ENCODE results near the gene UGGT2.
"Not testable (repeated sequence)": the region's sequence is repeated elsewhere in the genome, so short reads cannot be mapped to it uniquely, and the experiment has no call there.

Gene UGGT2

GRCh38 chr13:96051491-96051890, 1.7 kb downstream of the UGGT2 start:
- not testable (repeated sequence) for DNase-seq

- not testable (repeated sequence) for DNase-seq
Observed at GRCh38 chr13:96050955-96051354, 2.2 kb downstream of the UGGT2 start.

- DNase-seq: not testable (repeated sequence)
Observed at GRCh38 chr13:96046449-96047126, 6.6 kb downstream of the UGGT2 start.

- DNase-seq: no peak
Observed at GRCh38 chr13:96044238-96044637, 9.0 kb downstream of the UGGT2 start.

GRCh38 chr13:96041326-96042110, 11.7 kb downstream of the UGGT2 start:
- DNase-seq: no peak

GRCh38 chr13:96036515-96036914, 16.7 kb downstream of the UGGT2 start:
- DNase-seq: no peak

GRCh38 chr13:96034662-96035061, 18.5 kb downstream of the UGGT2 start:
- no peak for DNase-seq

- no peak for DNase-seq
Observed at GRCh38 chr13:96033220-96034015, 19.8 kb downstream of the UGGT2 start.

- DNase-seq: no peak
Observed at GRCh38 chr13:96032717-96033116, 20.5 kb downstream of the UGGT2 start.

GRCh38 chr13:96029002-96029401, 24.2 kb downstream of the UGGT2 start:
- no peak for DNase-seq

GRCh38 chr13:96027496-96027895, 25.7 kb downstream of the UGGT2 start:
- DNase-seq: no peak

- no peak for DNase-seq
Observed at GRCh38 chr13:96025283-96025682, 27.9 kb downstream of the UGGT2 start.

GRCh38 chr13:96020931-96021330, 32.3 kb downstream of the UGGT2 start:
- DNase-seq: no peak

- peak; percentile 28 for DNase-seq
Observed at GRCh38 chr13:96020155-96020575, 33.0 kb downstream of the UGGT2 start.

- DNase-seq: no peak
Observed at GRCh38 chr13:96018135-96018534, 35.1 kb downstream of the UGGT2 start.

GRCh38 chr13:96011291-96011872, 41.8 kb downstream of the UGGT2 start:
- DNase-seq: no peak

GRCh38 chr13:96003304-96003703, 49.9 kb downstream of the UGGT2 start:
- no peak for DNase-seq

- no peak for DNase-seq
Observed at GRCh38 chr13:96002322-96003131, 50.7 kb downstream of the UGGT2 start.

GRCh38 chr13:96000069-96000468, 53.1 kb downstream of the UGGT2 start:
- DNase-seq: no peak

- no peak for DNase-seq
Observed at GRCh38 chr13:95987841-95988240, 65.4 kb downstream of the UGGT2 start.

GRCh38 chr13:95982144-95982543, 71.1 kb downstream of the UGGT2 start:
- no peak for DNase-seq

GRCh38 chr13:95972651-95973050, 80.5 kb downstream of the UGGT2 start:
- DNase-seq: not testable (repeated sequence)

Measured in NCI-H2227 treated with DMSO at 0.1 percent for 48 hours (cell line).